Retinal pigment epithelial cell (primary cell): ENCODE measurements around the gene ZBTB21.

Experiments
- DNase-seq: peaks from one replicate; pipeline ENCODE4 v3.0.0-alpha.2; 2010; ENCODE audit warnings: low read depth
- H3K4me3 ChIP-seq: 2 replicates; pipeline ENCODE4 v1.5.1; 2011; ENCODE audit warnings: mild to moderate bottlenecking, low read length, control low read depth, moderate library complexity
- TF ChIP-seq, protein P1 (sequence below): conservative IDR thresholded peaks from 2 replicates; pipeline ENCODE4 v1.5.1; 2011; ENCODE audit warnings: low read depth, low read length, control low read depth, inconsistent platforms

ZBTB21 gene

DNA sequence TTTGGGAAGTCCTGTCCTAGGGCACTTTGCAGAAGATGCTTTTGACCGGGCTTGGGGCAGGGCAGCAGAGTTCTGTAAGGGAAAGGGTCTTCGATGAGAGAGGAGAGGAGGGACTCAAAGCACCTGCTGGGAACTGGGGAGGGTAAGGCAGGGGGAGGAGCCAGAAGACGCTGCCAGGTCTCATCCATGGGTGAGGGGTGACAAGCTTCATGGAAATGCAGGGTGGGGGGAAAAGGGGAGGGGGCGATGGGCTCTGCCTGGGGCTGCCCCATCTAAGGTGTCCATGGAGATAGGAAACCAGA is 35.5 kb downstream of the ZBTB21 start:
- no peak for DNase-seq
- TF ChIP-seq, protein P1, sequence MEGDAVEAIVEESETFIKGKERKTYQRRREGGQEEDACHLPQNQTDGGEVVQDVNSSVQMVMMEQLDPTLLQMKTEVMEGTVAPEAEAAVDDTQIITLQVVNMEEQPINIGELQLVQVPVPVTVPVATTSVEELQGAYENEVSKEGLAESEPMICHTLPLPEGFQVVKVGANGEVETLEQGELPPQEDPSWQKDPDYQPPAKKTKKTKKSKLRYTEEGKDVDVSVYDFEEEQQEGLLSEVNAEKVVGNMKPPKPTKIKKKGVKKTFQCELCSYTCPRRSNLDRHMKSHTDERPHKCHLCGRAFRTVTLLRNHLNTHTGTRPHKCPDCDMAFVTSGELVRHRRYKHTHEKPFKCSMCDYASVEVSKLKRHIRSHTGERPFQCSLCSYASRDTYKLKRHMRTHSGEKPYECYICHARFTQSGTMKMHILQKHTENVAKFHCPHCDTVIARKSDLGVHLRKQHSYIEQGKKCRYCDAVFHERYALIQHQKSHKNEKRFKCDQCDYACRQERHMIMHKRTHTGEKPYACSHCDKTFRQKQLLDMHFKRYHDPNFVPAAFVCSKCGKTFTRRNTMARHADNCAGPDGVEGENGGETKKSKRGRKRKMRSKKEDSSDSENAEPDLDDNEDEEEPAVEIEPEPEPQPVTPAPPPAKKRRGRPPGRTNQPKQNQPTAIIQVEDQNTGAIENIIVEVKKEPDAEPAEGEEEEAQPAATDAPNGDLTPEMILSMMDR, result no peak
- H3K4me3 ChIP-seq, result no peak overlapping the region

DNA sequence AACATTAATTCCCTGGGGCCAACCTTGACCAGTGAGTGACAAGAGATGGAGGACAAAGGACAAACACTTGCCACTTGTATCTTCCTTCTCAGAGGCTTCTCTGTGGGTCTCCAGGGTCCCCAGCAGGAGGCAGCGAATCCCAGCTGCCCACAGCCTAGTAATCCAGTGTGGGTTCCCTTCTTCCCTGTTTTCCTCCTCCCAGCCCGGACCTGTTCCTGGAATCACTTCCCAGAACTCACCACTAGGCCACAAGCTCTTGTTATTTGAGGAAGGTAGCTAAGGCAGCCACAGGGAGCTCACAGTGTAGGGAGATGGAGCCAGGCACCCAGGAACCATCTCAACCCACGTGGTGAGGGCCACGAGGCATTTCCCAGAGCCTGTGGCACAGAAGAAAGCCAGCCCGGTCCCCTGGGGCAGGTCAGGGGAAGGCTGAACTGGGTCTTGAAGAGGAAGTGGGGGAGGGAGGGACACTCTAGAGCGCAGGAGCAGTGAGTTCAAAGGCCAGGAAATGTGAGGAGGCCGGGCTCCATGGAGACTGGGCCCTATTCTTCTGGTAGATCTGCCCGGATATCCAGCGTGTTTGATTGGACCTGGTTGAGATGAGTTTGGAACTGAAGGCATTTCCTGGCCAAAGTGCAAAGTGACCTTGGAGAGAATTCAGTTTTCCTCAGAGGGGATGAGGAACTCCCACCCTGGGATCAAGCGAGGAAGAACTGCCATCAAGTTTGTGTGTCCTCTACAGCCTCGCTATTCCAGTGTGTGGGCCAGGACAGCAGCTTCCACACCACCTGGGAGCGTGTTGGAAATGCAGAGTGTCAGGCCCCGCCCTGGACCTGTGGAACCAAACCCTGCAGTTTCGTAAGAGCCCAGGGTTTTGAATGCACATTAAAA is 36.1 kb downstream of the ZBTB21 start:
- DNase-seq, result no peak
- TF ChIP-seq, protein P1, result peak; percentile 19
- no peak overlapping the region for H3K4me3 ChIP-seq

DNA sequence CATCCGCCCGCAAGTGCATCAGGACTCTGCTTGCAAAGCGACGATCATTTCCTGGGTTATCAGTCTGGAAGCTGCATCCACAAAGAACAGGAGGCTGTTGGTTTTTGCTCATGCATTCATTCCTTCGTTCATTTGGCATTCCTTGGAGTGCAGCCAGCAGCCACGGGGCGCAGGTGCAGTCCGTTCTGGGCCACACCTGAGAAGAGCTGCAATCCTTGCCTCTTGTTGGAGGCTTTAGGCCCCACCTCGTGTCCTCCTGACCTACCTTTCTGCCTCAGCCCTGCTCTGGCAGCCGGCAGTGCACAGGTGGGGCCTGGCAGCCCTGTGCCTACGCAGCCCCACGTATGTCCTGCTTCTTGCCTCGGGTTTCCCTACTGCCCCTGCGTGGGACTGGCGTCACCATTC is 36.7 kb downstream of the ZBTB21 start:
- TF ChIP-seq, protein P1, result no peak
- DNase-seq, result no peak
- no peak overlapping the region for H3K4me3 ChIP-seq

DNA sequence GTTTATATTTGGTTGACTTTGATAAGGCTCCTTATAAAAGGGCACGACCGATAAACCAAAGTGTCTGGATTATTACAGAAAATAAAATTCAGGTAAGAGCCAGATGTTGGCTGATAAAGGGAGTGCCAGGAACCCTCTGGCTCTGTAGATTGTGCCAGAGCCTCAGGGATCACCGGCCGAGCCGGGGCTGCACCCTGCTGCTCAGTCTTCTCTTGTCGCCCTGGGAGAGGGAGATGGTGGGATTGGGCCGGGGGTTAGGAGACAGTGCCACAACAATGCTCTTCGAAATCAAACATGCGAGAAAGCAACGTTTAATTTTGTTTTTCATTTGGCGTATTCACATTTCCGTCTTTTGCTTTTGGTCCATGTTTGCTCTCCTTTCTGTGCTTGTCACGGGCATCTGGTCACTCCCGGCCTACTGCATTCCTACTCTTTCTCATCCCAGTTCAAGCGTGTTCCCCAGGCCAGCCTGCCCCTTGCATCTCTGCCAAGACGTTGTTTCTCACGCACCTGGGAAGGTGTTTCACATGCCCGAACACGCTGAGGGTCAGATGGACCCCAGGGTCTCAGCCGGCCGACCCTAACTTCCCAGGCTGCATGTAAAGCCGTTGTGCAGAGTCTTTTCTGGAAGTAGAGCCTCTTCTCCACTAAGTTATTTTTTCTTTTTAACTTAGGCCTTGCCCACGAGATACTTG is 37.5 kb downstream of the ZBTB21 start:
- no peak overlapping the region for H3K4me3 ChIP-seq
- TF ChIP-seq, protein P1, result no peak
- DNase-seq, result no peak

DNA sequence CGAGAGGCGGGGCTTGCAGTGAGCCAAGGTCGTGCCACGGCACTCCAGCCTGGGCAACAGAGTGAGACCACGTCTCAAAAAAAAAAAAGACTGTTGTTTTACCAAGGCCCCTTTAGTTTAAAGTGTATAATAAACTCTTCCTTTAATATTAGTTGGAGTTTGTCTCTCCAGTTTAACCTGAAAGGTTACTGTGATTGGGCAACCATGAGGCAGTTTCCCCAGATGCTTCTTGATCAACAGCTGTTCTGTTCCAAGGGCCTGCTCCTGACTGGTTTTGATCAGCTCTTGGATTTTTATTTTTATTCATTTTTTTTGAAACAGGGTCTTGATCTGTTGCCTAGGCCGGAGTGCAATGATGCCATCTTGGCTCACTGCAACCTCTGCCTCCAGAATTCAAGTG is 38.3 kb downstream of the ZBTB21 start:
- H3K4me3 ChIP-seq, result no peak overlapping the region
- TF ChIP-seq, protein P1, result no peak
- DNase-seq, result no peak

DNA sequence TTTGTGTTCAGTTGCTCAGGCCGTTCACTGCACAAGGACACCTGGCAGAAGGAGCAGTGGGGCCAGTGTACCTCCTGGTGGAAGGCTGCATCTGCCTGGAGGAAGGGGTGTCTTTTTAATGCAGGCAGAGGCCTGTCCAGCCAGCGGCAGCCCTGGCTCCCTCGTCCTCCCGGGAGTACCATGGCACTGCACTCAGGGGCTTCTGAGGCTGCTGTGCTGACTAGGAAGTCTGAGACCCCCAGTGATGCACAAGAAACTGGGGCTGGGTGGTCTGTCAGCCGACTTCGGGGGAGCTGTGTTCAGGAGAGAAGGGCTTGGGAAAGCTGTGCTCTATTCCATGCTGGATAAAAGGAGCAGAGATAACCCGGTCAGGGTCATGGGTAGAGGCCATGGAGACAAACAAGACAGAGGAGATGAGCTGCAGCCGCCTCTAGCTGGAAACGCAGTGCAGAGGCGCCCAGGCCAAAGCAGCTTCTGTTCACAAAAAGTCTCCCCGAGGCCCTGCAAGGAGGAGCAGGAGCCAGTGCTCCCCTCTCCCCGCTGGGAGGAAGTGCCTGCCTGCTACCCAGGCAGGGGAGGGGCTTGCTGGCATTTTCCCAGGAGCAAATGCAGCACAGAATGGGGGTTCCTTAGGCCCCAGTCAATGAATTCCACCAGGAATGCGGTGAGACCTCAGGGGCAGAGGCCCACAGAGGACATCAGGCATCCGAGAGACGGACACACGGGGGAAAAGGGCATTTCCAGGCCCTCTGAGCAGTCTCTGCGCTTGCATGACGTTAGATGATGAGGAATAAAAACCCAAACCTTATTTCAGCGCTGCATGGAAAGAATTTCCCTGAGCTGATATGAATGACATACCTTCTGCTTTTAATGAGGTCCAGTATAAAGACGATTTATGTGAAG is 39.2 kb downstream of the ZBTB21 start:
- no peak overlapping the region for H3K4me3 ChIP-seq
- TF ChIP-seq, protein P1, result no peak
- no peak for DNase-seq
